Liver (tissue), 9 donors: ENCODE measurements around the gene SHF. TPM values are rescaled to one million over a fixed set of nuclear protein-coding genes. Genes with fewer than 3 reads are reported as not detected.

ENCODE experiments used
- DNase-seq: peaks from one replicate; pipeline ENCODE4 v3.0.0-alpha.2; 2017; ENCODE audit warnings: low spot score
- H3K27ac ChIP-seq, 2 donors: one replicate each; pipeline ENCODE4 v1.7.0; 2013; ENCODE audit warnings: inconsistent platforms in 2 of 2, low read length in 2 of 2, control low read depth in 1 of 2, low read depth in 1 of 2, mild to moderate bottlenecking in 1 of 2
- H3K27me3 ChIP-seq, 4 donors: one replicate each; pipeline versions ENCODE4 v1.6.1 to v1.7.0; 2013; ENCODE audit warnings: low read length in 3 of 4, inconsistent platforms in 1 of 4, mild to moderate bottlenecking in 1 of 4, moderate library complexity in 1 of 4; ENCODE audit not compliant: control insufficient read depth in 4 of 4, insufficient read depth in 4 of 4
- H3K36me3 ChIP-seq, 4 donors: one replicate each; pipeline versions ENCODE4 v1.6.1 to v1.7.0; 2013; ENCODE audit warnings: low read length in 3 of 4, mild to moderate bottlenecking in 3 of 4, low read depth in 1 of 4, moderate library complexity in 1 of 4; ENCODE audit not compliant: control insufficient read depth in 4 of 4, insufficient read depth in 3 of 4
- H3K4me1 ChIP-seq, 4 donors: one replicate each; pipeline versions ENCODE4 v1.6.1 to v1.7.0; 2013; ENCODE audit warnings: low read length in 3 of 4, mild to moderate bottlenecking in 3 of 4, moderate library complexity in 1 of 4; ENCODE audit not compliant: control insufficient read depth in 4 of 4, insufficient read depth in 4 of 4
- H3K4me3 ChIP-seq, 3 donors: one replicate each; pipeline versions ENCODE4 v1.6.1 to v1.7.0; 2013; ENCODE audit warnings: low read length in 3 of 3, control low read depth in 1 of 3, low read depth in 1 of 3, mild to moderate bottlenecking in 1 of 3
- H3K9ac ChIP-seq, 2 donors: one replicate each; pipeline ENCODE4 v1.7.0; 2013; ENCODE audit warnings: low read length in 2 of 2, mild to moderate bottlenecking in 2 of 2, moderate library complexity in 2 of 2, control low read depth in 1 of 2, low read depth in 1 of 2
- H3K9me3 ChIP-seq, 4 donors: one replicate each; pipeline versions ENCODE4 v1.6.1 to v1.7.0; 2013; ENCODE audit warnings: low read length in 3 of 4; ENCODE audit not compliant: control insufficient read depth in 4 of 4
- CTCF ChIP-seq: fragments of 150-350 bp; IDR thresholded peaks from 2 replicates; pipeline ENCODE4 v1.5.1; 2017; ENCODE audit warnings: improper control_type of control experiment, low read depth, low read length; ENCODE audit not compliant: missing input control
- EGR1 ChIP-seq, 2 donors: IDR thresholded peaks; 2 replicates each; pipeline ENCODE4 v1.6.1; 2016 to 2018; ENCODE audit warnings: antibody characterized with exemption in 2 of 2, low read depth in 2 of 2
- FOXA1 ChIP-seq: IDR thresholded peaks from 2 replicates; pipeline ENCODE4 v1.6.1; 2016; ENCODE audit warnings: antibody characterized with exemption
- FOXA2 ChIP-seq: IDR thresholded peaks from 2 replicates; pipeline ENCODE4 v1.6.1; 2016; ENCODE audit warnings: antibody characterized with exemption
- HNF4A ChIP-seq, 2 donors: conservative IDR thresholded peaks; 2 replicates each; pipeline ENCODE4 v1.6.1; 2016; ENCODE audit warnings: antibody characterized with exemption in 2 of 2, mild to moderate bottlenecking in 2 of 2
- HNF4G ChIP-seq: IDR thresholded peaks from 2 replicates; pipeline ENCODE4 v1.6.1; 2016; ENCODE audit warnings: antibody characterized with exemption
- JUND ChIP-seq, 2 donors: IDR thresholded peaks; 2 replicates each; pipeline ENCODE4 v1.6.1; 2016; ENCODE audit warnings: antibody characterized with exemption in 2 of 2
- MAX ChIP-seq: IDR thresholded peaks from 2 replicates; pipeline ENCODE4 v1.6.1; 2016; ENCODE audit warnings: antibody characterized with exemption
- NR2F2 ChIP-seq: IDR thresholded peaks from 2 replicates; pipeline ENCODE4 v1.6.1; 2016; ENCODE audit warnings: antibody characterized with exemption
- RAD21 ChIP-seq, 2 donors: IDR thresholded peaks; 2 replicates each; pipeline ENCODE4 v1.6.1; 2016; ENCODE audit warnings: antibody characterized with exemption in 2 of 2, mild to moderate bottlenecking in 2 of 2
- REST ChIP-seq: IDR thresholded peaks from 2 replicates; pipeline ENCODE4 v1.6.1; 2016; ENCODE audit warnings: antibody characterized with exemption, mild to moderate bottlenecking
- RXRA ChIP-seq, 2 donors: IDR thresholded peaks; 2 replicates each; pipeline ENCODE4 v1.6.1; 2017 to 2018; ENCODE audit warnings: antibody characterized with exemption in 2 of 2, mild to moderate bottlenecking in 1 of 2
- SP1 ChIP-seq: IDR thresholded peaks from 2 replicates; pipeline ENCODE4 v1.6.1; 2018; ENCODE audit warnings: antibody characterized with exemption, mild to moderate bottlenecking
- ZBTB33 ChIP-seq: IDR thresholded peaks from 2 replicates; pipeline ENCODE4 v1.6.1; 2016; ENCODE audit warnings: antibody characterized with exemption
- WGBS: extraction: QIAGEN DNeasy Blood & Tissue Kit; methylation state at CpG from one replicate; pipeline ENCODE4 v1.1.7; 2013; 5-methylcytosine and 5-hydroxymethylcytosine counted together
- polyA plus RNA-seq, 2 donors: library from polyadenylated mRNA; stranded (reverse) in 1 of 2; unstranded in 1 of 2; fragments of 200-250 nt in 1 of 2; fragments of >200 nt in 1 of 2; fragmentation: Nextera tagmentation in 1 of 2; extraction: Ambion mirVana in 1 of 2; gene quantifications; one replicate each; pipeline versions ENCODE4 v1.2.1 to v1.2.3, GENCODE V29; 2013 to 2015
- total RNA-seq, 2 donors: library from RNA; depleted of rRNA; stranded (reverse); fragments of >200 nt; gene quantifications; one replicate each; pipeline ENCODE4 v1.2.3, GENCODE V29; 2014
- donor health status: healthy.
- donor health status: healthy.
- donor health status: healthy.
- donor health status: healthy.
- donor health status: healthy.

Gene SHF
- total and polyA plus RNA-seq, 4 donors: 4.7 to 15.7 (median 10.1) TPM

GRCh38 chr15:45132844-45133560 lies 54.8 kb downstream of the SHF start:
- Histone ChIP-seq H3K9me3 (no peaks in the 10 kb centered on the region), H3K36me3 (no peaks in the 10 kb centered on the region), H3K4me1 (peaks cover 0 to 6% (median 2%) of the 10 kb centered on the region in 4 donors), H3K27me3 (peaks cover 0 to 9% (median 3%) of the 10 kb centered on the region in 4 donors), H3K9ac (no peak overlapping the region), H3K4me3 (no peak overlapping the region), H3K27ac (no peak overlapping the region)
- DNase-seq: no peak
- 80% methylated on average over 3 of the region's 3 CpGs for whole genome bisulfite sequencing
- TF ChIP-seq CTCF (no peak), FOXA1 (no peak), FOXA2 (no peak), EGR1 (IDR thresholded peaks at IDR 0.05; ENCODE audit: low read depth in 2 of 2) (no peak), HNF4G (no peak), SP1 (no peak)

- Histone ChIP-seq H3K4me3 (no peak overlapping the region), H3K9me3 (no peaks in the 10 kb centered on the region), H3K27ac (no peak overlapping the region), H3K27me3 (peaks cover 0 to 12% (median 3%) of the 10 kb centered on the region in 4 donors), H3K9ac (no peak overlapping the region), H3K4me1 (peaks cover 0 to 6% (median 2%) of the 10 kb centered on the region in 4 donors), H3K36me3 (no peaks in the 10 kb centered on the region)
- DNase-seq: no peak
- no peak for TF ChIP-seq FOXA2
- no peak for TF ChIP-seq CTCF
- TF ChIP-seq MAX: no peak
- TF ChIP-seq RXRA (IDR thresholded peaks at IDR 0.05): no peak
- 55% methylated on average over 3 of the region's 3 CpGs for WGBS
Measured at GRCh38 chr15:45131510-45131909, 56.3 kb downstream of the SHF start.

GRCh38 chr15:45130291-45131000 lies 57.3 kb downstream of the SHF start:
- 89% methylated on average over 7 of the region's 7 CpGs for WGBS
- H3K27ac ChIP-seq: no peak overlapping the region
- H3K9me3 ChIP-seq: no peaks in the 10 kb centered on the region
- peaks cover 0 to 6% (median 2%) of the 10 kb centered on the region in 4 donors for H3K4me1 ChIP-seq
- peaks cover 0 to 12% (median 3%) of the 10 kb centered on the region in 4 donors for H3K27me3 ChIP-seq
- no peak overlapping the region for H3K9ac ChIP-seq
- H3K36me3 ChIP-seq: no peaks in the 10 kb centered on the region
- no peak overlapping the region for H3K4me3 ChIP-seq
- DNase-seq: no peak
- TF ChIP-seq HNF4G (no peak), JUND (IDR thresholded peaks at IDR 0.05) (no peak), ZBTB33 (no peak), RAD21 (IDR thresholded peaks at IDR 0.05) (no peak), SP1 (no peak), NR2F2 (no peak), MAX (no peak), HNF4A (conservative IDR thresholded peaks at IDR 0.05) (no peak), RXRA (IDR thresholded peaks at IDR 0.05) (no peak), REST (no peak), FOXA2 (no peak)
